ENCODE data around the gene GUCY2F.

The GUCY2F gene

DNA sequence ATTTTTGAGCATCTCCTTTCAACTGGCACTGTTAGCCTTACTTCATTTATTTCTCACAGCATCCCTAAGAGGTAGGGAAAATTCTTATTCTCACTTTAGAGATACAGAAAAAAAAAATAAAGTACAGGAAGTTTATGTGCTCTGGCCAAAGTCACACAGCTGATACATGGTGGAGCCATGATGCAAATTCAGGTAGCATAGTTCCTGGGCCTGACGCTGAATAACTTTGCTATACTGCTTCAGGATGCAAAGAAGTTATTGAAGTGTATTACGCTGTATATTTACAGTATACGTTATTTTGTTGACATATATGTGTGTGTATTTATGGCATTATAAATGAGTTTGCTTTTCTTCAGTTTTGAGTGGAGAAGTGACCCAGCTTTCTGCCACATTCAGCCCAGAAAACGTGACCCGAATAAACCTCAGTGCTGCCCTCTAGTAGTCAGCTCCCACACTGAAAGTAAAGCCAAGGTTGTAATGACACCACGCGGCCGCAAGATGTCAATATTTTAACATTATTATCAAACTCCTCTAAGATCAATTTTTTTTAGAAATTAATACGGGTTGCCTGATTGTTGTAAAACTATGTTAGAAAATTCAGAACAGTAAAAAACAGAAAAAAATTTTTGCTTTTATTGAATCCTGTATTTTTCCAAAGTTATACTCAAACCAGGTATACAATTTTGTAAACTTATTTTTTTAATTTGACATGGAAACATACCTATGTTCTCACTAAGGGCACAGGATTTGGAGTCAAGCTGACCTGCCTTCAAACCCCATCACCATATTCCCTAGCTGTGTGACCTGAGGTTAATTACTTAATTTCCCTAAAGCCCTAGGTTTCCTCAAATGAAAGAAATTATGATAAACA is 3.8 kb upstream of the GUCY2F start:
- TF ChIP-seq, protein P1, sequence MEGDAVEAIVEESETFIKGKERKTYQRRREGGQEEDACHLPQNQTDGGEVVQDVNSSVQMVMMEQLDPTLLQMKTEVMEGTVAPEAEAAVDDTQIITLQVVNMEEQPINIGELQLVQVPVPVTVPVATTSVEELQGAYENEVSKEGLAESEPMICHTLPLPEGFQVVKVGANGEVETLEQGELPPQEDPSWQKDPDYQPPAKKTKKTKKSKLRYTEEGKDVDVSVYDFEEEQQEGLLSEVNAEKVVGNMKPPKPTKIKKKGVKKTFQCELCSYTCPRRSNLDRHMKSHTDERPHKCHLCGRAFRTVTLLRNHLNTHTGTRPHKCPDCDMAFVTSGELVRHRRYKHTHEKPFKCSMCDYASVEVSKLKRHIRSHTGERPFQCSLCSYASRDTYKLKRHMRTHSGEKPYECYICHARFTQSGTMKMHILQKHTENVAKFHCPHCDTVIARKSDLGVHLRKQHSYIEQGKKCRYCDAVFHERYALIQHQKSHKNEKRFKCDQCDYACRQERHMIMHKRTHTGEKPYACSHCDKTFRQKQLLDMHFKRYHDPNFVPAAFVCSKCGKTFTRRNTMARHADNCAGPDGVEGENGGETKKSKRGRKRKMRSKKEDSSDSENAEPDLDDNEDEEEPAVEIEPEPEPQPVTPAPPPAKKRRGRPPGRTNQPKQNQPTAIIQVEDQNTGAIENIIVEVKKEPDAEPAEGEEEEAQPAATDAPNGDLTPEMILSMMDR (IDR thresholded peaks at IDR 0.05; ENCODE audit: low read depth, low read length) = peak; percentile 98
- TF ChIP-seq EZH2phosphoT487 (IDR thresholded peaks at IDR 0.05; ENCODE audit: low read depth) = no peak
- H3K4me2 ChIP-seq (ENCODE audit: low read length) = peak overlapping the region; percentile 71
- H2AFZ ChIP-seq (ENCODE audit: low read depth, low read length) = peak overlapping the region; percentile 98
- no peaks in the 10 kb centered on the region for H4K20me1 ChIP-seq (ENCODE audit: insufficient read depth, low read length)
- H3K36me3 ChIP-seq (replicated peaks; ENCODE audit: low read depth, low read length) = no peaks in the 10 kb centered on the region
- no peak overlapping the region for H3K9ac ChIP-seq (ENCODE audit: low read length)
- H3K4me1 ChIP-seq (ENCODE audit: low read length) = peaks cover 21% of the 10 kb centered on the region
- no peaks in the 10 kb centered on the region for H3K9me3 ChIP-seq (ENCODE audit: insufficient read depth, low read length)
- H3K4me3 ChIP-seq (ENCODE audit: low read length) = peak overlapping the region; percentile 32; the same call in 1 of the 2 replicates
- H3K79me2 ChIP-seq (ENCODE audit: low read length) = no peaks in the 10 kb centered on the region
- H3K27me3 ChIP-seq (ENCODE audit: low read depth, low read length) = no peaks in the 10 kb centered on the region
- no peak overlapping the region for H3K27ac ChIP-seq (ENCODE audit: low read length)

DNA sequence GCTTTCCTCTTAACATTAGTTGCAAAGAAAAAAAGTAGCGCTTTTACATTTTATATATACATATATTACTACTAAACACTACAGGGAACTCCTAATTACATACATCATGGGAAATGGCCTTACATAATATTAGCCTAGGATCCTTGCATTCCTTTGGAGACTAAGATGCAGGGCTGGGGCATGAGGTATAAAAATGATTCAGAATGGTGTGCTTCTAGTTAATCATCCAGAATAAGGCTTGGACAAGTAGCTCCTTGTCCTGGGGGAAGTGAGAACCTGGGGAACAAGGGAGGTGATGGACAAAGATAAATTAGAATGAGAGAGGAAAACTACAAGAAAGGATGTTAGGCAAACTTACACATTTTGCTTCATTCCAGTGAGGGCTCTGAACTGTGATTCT is 3.0 kb upstream of the GUCY2F start:
- Histone ChIP-seq H4K20me1 (ENCODE audit: insufficient read depth, low read length) (no peaks in the 10 kb centered on the region), H3K4me3 (ENCODE audit: low read length) (no peak overlapping the region)

DNA sequence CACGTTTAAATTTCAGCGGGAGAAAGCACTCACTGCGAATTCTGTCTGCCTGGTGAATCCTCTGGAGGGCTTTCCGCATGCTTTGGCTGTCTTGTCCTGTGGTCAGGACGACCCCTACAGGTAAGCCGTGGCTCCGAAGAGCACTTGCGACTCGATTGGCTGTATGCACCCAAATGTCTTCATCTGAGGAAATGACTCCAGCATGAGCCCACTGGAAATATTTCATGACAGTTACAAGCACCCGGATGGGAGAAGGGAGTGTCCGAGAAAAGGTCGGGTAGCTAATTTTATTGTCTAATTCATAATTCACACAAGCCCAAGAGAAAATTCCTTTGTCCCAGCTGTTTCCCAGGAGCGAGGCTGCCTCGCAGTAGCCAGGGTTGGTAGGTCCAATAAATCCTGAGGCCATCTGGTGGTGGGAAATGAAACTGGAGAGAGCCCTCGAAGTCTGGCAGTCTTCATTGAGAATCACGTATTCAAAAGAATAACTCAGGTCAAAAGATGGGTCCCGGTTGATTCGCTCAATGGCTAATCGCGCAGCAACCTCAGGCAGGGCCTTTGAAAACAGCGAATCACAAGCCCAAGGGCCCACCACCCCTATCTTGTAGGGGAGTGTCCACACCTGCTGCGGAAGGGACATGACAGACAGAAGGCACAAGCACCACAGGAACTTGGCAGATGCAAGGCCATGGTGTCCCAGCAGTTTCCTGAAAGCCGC is 6.6 kb downstream of the GUCY2F start:
- no peak overlapping the region for H3K27ac ChIP-seq (ENCODE audit: low read length)
- H2AFZ ChIP-seq (ENCODE audit: low read depth, low read length) = no peak overlapping the region
- H3K4me3 ChIP-seq (ENCODE audit: low read length) = no peak overlapping the region
- no peaks in the 10 kb centered on the region for H3K79me2 ChIP-seq (ENCODE audit: low read length)
- H3K27me3 ChIP-seq (ENCODE audit: low read depth, low read length) = no peaks in the 10 kb centered on the region
- TF ChIP-seq EZH2phosphoT487 (IDR thresholded peaks at IDR 0.05; ENCODE audit: low read depth) = no peak
- TF ChIP-seq, protein P1 (IDR thresholded peaks at IDR 0.05; ENCODE audit: low read depth, low read length) = no peak; the same call in none of the 2 replicates
- H3K36me3 ChIP-seq (replicated peaks; ENCODE audit: low read depth, low read length) = no peaks in the 10 kb centered on the region
- no peaks in the 10 kb centered on the region for H4K20me1 ChIP-seq (ENCODE audit: insufficient read depth, low read length)
- no peaks in the 10 kb centered on the region for H3K9me3 ChIP-seq (ENCODE audit: insufficient read depth, low read length)
- no peak overlapping the region for H3K9ac ChIP-seq (ENCODE audit: low read length)
- no peaks in the 10 kb centered on the region; the same call in none of the 2 replicates for H3K4me1 ChIP-seq (ENCODE audit: low read length)
- no peak overlapping the region for H3K4me2 ChIP-seq (ENCODE audit: low read length)

More for the DNA sequence above, 3.0 kb upstream of the GUCY2F start:
- Histone ChIP-seq H2AFZ (ENCODE audit: low read depth, low read length) (no peak overlapping the region), H3K4me1 (ENCODE audit: low read length) (peaks cover 21% of the 10 kb centered on the region), H3K4me2 (ENCODE audit: low read length) (no peak overlapping the region), H3K9me3 (ENCODE audit: insufficient read depth, low read length) (no peaks in the 10 kb centered on the region), H3K36me3 (replicated peaks; ENCODE audit: low read depth, low read length) (no peaks in the 10 kb centered on the region), H3K27ac (ENCODE audit: low read length) (no peak overlapping the region), H3K27me3 (ENCODE audit: low read depth, low read length) (no peaks in the 10 kb centered on the region), H3K9ac (ENCODE audit: low read length) (no peak overlapping the region), H3K79me2 (ENCODE audit: low read length) (no peaks in the 10 kb centered on the region)
- TF ChIP-seq, protein P1 (IDR thresholded peaks at IDR 0.05; ENCODE audit: low read depth, low read length) = no peak
- no peak for TF ChIP-seq EZH2phosphoT487 (IDR thresholded peaks at IDR 0.05; ENCODE audit: low read depth)

All from OCI-LY3 (cell line).